Hepatocyte (in vitro differentiated cells): ENCODE measurements around the gene UGT8.

ENCODE experiments used
- CTCF ChIP-seq: fragments of 200-600 bp; sonication (generic); IDR thresholded peaks from 2 replicates; pipeline ENCODE4 v1.5.1; 2016; ENCODE audit warnings: antibody characterized with exemption, mild to moderate bottlenecking; ENCODE audit not compliant: poor library complexity
- EZH2 ChIP-seq: fragments of 200-600 bp; sonication (generic); IDR thresholded peaks from 2 replicates; pipeline ENCODE4 v1.6.1; 2016; ENCODE audit warnings: antibody characterized with exemption, mild to moderate bottlenecking, borderline replicate concordance
- EZH2phosphoT487 ChIP-seq: fragments of 200-600 bp; sonication (generic); IDR thresholded peaks from one replicate; pipeline ENCODE4 v1.6.1; 2018; ENCODE audit warnings: antibody characterized with exemption, mild to moderate bottlenecking, low read depth, moderate library complexity; ENCODE audit not compliant: unreplicated experiment, severe bottlenecking

GRCh38 chr4:114601304-114602052 lies 2.9 kb downstream of the UGT8 start:
- TF ChIP-seq EZH2phosphoT487 (no peak), CTCF (no peak), EZH2 (no peak)
